HG03571 (cell line): Measurements from ENCODE around the gene CLASP2.

Experiments
- ATAC-seq: cut with Tn5 transposase; IDR thresholded peaks from one replicate; pipeline ENCODE4 v1.9.1; 2021; ENCODE audit not compliant: unreplicated experiment

Gene CLASP2

GRCh38 chr3:33557279-33557678 is 160.8 kb downstream of the CLASP2 start:
- no peak for ATAC-seq

DNA sequence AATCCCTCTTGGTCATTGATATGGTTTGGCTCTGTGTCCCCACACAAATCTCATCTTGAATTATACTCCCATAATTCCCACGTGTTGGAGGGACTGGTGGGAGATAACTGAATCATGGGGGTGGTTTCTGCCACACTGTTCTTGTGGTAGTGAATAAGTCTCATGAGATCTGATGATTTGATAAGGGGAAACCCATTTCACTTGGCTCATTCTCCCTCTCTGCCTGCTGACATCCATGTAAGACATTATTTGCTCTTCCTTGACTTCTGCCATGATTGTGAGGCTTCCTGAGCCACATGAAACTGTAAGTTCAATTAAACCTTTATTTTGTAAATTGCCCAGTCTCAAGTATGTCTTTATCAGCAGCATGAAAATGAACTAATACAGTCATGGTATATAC is 171.0 kb downstream of the CLASP2 start:
- no peak for ATAC-seq

GRCh38 chr3:33544126-33544525 is 173.9 kb downstream of the CLASP2 start:
- no peak for ATAC-seq

- ATAC-seq, result no peak
These were observed 174.5 kb downstream of the CLASP2 start for GRCh38 chr3:33543601-33544000.

- no peak for ATAC-seq
These were observed 176.1 kb downstream of the CLASP2 start for GRCh38 chr3:33541918-33542317.

DNA sequence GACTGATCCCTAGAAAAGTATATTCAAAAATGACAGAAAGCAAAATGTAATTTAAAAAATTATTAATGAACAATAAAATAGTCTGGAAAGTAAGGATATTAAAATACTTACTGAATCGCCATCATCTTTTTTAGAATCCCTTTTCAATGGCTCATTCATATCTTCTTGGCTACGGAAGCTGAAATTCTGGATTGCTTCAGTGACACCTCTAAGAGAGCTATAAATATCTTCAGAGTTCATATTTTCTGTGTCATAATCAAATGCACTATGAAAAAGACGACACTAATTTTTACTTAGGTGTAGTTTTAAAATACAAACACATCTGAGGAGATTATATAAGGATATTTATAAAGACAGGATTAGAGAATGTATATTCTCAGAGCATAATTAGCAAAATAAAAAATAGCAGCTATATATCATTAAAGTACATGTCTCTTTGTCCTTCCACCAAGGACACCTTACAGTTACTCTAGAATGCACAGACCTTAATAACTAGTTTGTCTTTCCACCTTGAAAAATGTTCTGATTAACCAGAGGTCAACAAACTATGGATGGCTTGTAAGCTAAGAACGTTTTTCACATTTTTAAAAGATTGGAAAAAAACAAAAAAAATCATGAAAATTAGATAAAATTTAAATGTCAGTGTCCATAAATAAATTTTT is 179.2 kb downstream of the CLASP2 start:
- no peak for ATAC-seq

- ATAC-seq, result no peak
These were observed 180.9 kb downstream of the CLASP2 start for GRCh38 chr3:33537133-33537532.

GRCh38 chr3:33526787-33527186 is 191.3 kb downstream of the CLASP2 start:
- no peak for ATAC-seq

DNA sequence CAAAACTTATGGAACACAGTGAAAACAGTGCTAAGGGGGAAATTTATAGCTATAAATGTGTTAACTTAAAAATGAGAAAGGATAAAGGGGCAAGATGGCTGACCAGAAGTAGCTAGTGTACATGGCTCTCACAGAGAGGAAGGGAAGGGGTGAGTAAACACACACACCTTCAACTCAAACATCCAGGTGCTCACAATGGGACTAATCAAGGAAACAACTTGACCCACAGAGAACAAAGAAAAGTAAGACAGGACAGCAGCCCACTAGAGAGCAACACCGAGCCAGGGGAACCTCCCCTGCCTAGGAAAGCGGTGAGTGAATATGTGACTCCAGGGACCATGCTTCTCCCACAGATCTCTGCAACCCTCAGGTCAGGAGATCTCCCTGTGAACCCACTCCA is 192.8 kb downstream of the CLASP2 start:
- ATAC-seq, result no peak

DNA sequence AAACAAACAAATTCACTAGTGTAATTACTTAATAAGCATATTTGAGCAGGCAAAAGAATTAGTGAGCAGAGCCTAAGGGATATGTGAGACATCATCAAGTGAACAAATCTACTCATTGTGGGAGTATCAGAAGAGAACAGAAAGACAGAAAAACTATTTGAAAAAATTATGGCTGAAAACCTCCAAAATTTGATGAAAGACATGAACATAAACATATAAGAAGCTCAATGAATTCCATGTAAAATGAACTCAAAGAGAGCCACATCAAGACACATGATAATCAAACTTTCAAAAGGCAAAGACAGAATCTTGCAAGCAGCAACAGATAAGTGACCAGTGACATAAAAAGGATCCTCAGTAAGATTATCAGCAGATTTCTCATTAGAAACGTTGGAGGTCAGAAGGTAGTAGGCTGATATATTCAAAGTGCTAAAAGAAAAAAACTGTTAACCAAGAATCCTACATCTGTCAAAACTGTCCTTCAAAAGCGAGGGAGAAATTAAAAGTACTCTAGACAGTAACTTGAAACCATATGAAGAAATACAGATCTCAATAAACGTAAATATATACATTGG is 194.9 kb downstream of the CLASP2 start:
- ATAC-seq, result no peak

- ATAC-seq, result no peak
These were observed 196.3 kb downstream of the CLASP2 start for GRCh38 chr3:33521736-33522135.

GRCh38 chr3:33513262-33513863 is 204.7 kb downstream of the CLASP2 start:
- no peak for ATAC-seq

- no peak for ATAC-seq
These were observed 213.0 kb downstream of the CLASP2 start for GRCh38 chr3:33505027-33505426.

GRCh38 chr3:33496449-33496848 is 221.6 kb downstream of the CLASP2 start:
- ATAC-seq, result no peak

DNA sequence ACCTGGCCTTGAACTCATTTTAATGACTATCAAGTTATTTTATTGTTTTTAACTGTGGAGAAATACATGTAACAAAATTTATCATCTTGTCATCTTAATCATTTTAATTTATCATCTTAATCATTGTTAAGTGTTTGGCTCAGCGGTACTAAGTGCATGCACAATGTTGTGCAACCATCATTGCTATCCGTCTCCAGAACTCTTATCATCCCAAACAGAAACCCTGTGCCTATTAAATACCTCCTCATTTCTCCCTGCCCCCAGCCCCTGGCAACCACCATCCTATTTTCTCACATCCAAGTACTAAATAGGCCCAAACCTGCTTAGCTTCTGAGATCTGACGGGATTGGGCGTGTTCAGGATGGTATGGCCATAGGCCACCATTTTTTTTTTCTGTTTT is 226.3 kb downstream of the CLASP2 start:
- no peak for ATAC-seq

- ATAC-seq, result no peak
These were observed 227.3 kb downstream of the CLASP2 start for GRCh38 chr3:33490641-33491241.

DNA sequence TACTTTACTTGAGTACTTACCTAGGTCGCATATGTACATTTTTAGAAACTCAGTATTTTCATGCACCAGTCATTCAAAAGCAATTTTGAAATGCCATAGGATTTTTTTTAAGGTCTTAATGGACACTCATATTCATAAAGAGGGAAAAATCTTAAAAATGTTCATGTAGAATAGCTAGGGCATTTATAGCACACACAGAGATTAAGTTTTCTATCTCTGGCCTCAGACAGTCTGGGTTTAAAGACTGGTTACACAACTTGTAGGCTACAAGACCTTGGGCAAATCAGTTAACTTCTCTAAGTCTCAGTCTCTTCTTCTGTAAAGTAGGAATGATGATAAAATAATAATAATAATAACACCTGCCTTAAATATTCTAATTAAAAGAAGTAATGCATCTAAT is 229.4 kb downstream of the CLASP2 start:
- ATAC-seq, result no peak

GRCh38 chr3:33488246-33488645 is 229.8 kb downstream of the CLASP2 start:
- ATAC-seq, result no peak

- no peak for ATAC-seq
These were observed 235.9 kb downstream of the CLASP2 start for GRCh38 chr3:33482111-33482521.

DNA sequence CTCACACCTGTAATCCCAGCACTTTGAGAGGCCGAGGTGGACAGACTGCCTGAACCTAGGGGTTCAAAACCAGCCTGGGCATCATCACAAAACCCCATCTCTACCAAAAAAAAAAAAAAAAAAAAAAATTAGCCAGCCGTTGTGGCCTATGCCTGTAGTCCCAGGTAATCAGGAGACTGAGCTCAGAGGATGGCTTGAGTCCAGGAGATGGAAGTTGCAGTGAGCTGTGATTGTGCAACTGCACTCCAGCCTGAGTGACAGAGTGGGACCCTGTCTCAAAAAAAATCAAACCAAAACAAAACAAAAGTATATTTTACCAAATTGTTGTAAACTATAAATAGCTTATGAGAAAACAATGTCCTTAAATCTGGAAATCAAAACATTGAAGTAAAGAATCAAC is 243.2 kb downstream of the CLASP2 start:
- no peak for ATAC-seq

DNA sequence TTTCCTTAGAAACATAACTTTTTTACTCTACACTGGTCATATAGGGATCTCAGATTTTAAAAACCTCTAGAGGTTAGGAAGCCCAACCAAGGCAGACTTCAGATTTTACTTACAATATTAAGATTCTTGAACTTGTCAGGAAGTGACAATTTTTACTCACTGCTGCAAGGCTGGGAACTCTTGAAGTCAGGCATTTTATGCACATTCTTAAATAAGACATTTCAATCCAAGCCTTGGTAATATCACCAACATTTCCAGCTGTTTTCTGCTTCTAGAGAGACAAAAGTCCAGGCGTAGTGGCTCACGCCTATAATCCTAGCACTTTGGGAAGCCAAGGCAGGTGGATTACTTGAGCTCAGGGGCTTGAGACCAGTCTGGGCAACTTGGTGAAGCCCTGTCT is 244.2 kb downstream of the CLASP2 start:
- no peak for ATAC-seq

DNA sequence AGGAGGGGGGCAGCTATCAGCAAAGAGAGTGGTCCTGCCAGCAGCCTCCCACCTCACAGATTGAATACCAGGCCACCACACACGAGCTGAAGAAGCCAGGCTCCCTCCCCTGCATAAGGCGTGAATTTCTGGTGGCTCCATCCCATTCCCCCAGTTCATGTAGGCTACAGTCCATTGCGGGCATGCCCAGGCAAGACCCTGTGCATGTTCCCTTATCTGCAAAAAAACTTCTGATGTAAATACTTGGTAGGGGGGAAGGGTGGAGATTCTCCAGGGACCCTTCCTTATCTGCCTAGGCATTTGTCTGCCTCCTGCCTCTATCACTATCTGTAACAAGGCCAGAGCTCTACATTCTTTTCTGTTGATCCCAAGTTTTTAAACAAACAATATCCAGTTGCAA is 250.3 kb downstream of the CLASP2 start:
- ATAC-seq, result no peak
